M059J (cell line): ENCODE results near the gene BARD1. TPM values are rescaled to one million over a fixed set of nuclear protein-coding genes. Genes with fewer than 3 reads are reported as not detected.

Experiments used
- DNase-seq: peaks from one replicate; pipeline ENCODE4 v3.0.0-alpha.2; 2012; ENCODE audit warnings: low read depth
- total RNA-seq: library from RNA; depleted of rRNA; stranded (reverse); fragments of >200 nt; shearing (Covaris generic); gene quantifications from 2 replicates; pipeline ENCODE4 v1.2.3, GENCODE V29; 2014

Gene BARD1
- total RNA-seq, 1 experiment from 2014 or later, result 33.8 TPM

DNA sequence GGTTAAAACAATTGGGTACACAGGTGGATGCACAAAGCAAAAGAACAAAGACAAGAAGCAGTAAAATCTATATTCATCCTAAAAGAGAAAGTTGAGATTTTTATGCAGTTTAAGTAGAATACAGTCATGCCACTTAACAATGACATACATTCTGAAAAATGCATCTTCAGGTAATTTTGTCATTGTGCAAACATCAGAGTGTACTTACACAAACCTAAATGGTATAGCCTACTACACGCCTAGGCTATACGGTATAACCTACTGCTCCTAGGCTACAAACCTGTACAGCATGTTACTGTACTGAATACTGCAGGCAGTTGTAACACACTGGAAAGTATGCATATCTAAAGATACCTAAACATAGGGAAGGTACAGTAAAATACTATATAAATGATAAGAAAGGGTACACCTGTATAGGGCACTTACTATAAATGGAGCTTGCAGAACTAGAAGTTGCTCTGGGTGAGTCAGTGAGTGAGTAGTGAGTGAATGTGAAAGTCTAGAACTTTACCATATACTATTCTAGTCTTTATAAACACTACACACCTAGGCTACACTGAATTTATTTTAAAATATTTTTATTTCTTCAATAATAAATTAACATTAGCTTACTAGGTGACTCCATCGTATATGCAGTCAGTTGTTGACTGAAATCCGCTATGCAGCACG, 132.9 kb downstream of the BARD1 start:
- DNase-seq, result no peak
